Stimulated activated CD8-positive, alpha-beta memory T cell treated with anti-CD3 and anti-CD28 coated beads, Interleukin-15, amount 100 ng/mL, for 24 hours (primary cell): ENCODE data around the gene TNNT3.

ENCODE experiments used
- DNase-seq: peaks from one replicate; pipeline ENCODE4 v3.0.0-alpha.2; 2020; ENCODE audit warnings: low read depth

TNNT3 gene

GRCh38 chr11:1923201-1923956 is 3.9 kb downstream of the TNNT3 start:
- DNase-seq, result no peak

- no peak for DNase-seq
These were observed 4.7 kb downstream of the TNNT3 start for GRCh38 chr11:1924181-1924580.

- no peak for DNase-seq
These were observed 5.3 kb downstream of the TNNT3 start for GRCh38 chr11:1924646-1925372.

- DNase-seq, result no peak
These were observed 6.1 kb downstream of the TNNT3 start for GRCh38 chr11:1925373-1926155.

- DNase-seq, result no peak
These were observed 6.9 kb downstream of the TNNT3 start for GRCh38 chr11:1926156-1927025.

- no peak for DNase-seq
These were observed 7.7 kb downstream of the TNNT3 start for GRCh38 chr11:1927026-1927847.

GRCh38 chr11:1927848-1928469 is 8.5 kb downstream of the TNNT3 start:
- DNase-seq, result no peak

- DNase-seq, result no peak
These were observed 9.0 kb downstream of the TNNT3 start for GRCh38 chr11:1928470-1928890.

GRCh38 chr11:1928891-1929541 is 9.5 kb downstream of the TNNT3 start:
- DNase-seq, result no peak

- DNase-seq, result no peak
These were observed 10.3 kb downstream of the TNNT3 start for GRCh38 chr11:1929621-1930461.

- DNase-seq, result no peak
These were observed 10.9 kb downstream of the TNNT3 start for GRCh38 chr11:1930462-1930830.

GRCh38 chr11:1931341-1932104 is 12.0 kb downstream of the TNNT3 start:
- DNase-seq, result no peak

- no peak for DNase-seq
These were observed 12.6 kb downstream of the TNNT3 start for GRCh38 chr11:1932105-1932480.

GRCh38 chr11:1932681-1933080 is 13.2 kb downstream of the TNNT3 start:
- no peak for DNase-seq

- no peak for DNase-seq
These were observed 14.2 kb downstream of the TNNT3 start for GRCh38 chr11:1933416-1934334.

GRCh38 chr11:1934335-1935155 is 15.0 kb downstream of the TNNT3 start:
- no peak for DNase-seq
